GM12878 (cell line): ENCODE measurements around the gene FER1L5. TPM values are rescaled to one million over a fixed set of nuclear protein-coding genes. Genes with fewer than 3 reads are reported as not detected.

Source experiments
- CEBPB ChIP-seq, 2 experiments: fragments of 150-350 bp in 1 of 2; IDR thresholded peaks; 2 replicates each; pipeline ENCODE4 v1.6.1; 2012 to 2014; ENCODE audit warnings: low read depth in 2 of 2, low read length in 2 of 2, borderline replicate concordance in 1 of 2, inconsistent platforms in 1 of 2
- ETV6 ChIP-seq, 2 experiments: fragments of 450-650 bp in 1 of 2; IDR thresholded peaks in 1 of 2; conservative IDR thresholded peaks in 1 of 2; 2 replicates each; pipeline ENCODE4 v1.6.1; 2014; ENCODE audit warnings: antibody characterized with exemption in 1 of 2, borderline replicate concordance in 1 of 2, low read depth in 1 of 2, mild to moderate bottlenecking in 1 of 2, moderate library complexity in 1 of 2
- HCFC1 ChIP-seq: fragments of 150-350 bp; IDR thresholded peaks from 2 replicates; pipeline ENCODE4 v1.6.1; 2014; ENCODE audit warnings: low read length
- IRF5 ChIP-seq: fragments of 450-650 bp; IDR thresholded peaks from 2 replicates; pipeline ENCODE4 v1.6.1; 2017; ENCODE audit warnings: borderline replicate concordance
- JUNB ChIP-seq: IDR thresholded peaks from 2 replicates; pipeline ENCODE4 v1.6.1; 2016; ENCODE audit warnings: antibody characterized with exemption, mild to moderate bottlenecking
- LARP7 ChIP-seq: fragments of 450-650 bp; IDR thresholded peaks from 2 replicates; pipeline ENCODE4 v1.6.1; 2017; ENCODE audit warnings: mild to moderate bottlenecking
- PAX8 ChIP-seq: fragments of 450-650 bp; IDR thresholded peaks from 2 replicates; pipeline ENCODE4 v1.6.1; 2017; ENCODE audit warnings: mild to moderate bottlenecking, moderate library complexity
- POLR2A ChIP-seq: IDR thresholded peaks from 2 replicates; pipeline ENCODE4 v1.6.1; 2011; ENCODE audit warnings: low read depth, mild to moderate bottlenecking, low read length
- RAD51 ChIP-seq: fragments of 450-650 bp; IDR thresholded peaks from 2 replicates; pipeline ENCODE4 v1.6.1; 2016; ENCODE audit warnings: moderate library complexity, mild to moderate bottlenecking, inconsistent platforms
- REST ChIP-seq: IDR thresholded peaks from 2 replicates; pipeline ENCODE4 v1.6.1; 2012; ENCODE audit warnings: mild to moderate bottlenecking, low read depth, low read length
- SPI1 ChIP-seq: IDR thresholded peaks from 2 replicates; pipeline ENCODE4 v1.6.1; 2011; ENCODE audit warnings: low read depth, mild to moderate bottlenecking, low read length, moderate library complexity, borderline replicate concordance; ENCODE audit not compliant: insufficient read depth
- TCF12 ChIP-seq: IDR thresholded peaks from 2 replicates; pipeline ENCODE4 v1.6.1; 2011; ENCODE audit warnings: low read depth, mild to moderate bottlenecking, low read length
- TCF7 ChIP-seq: IDR thresholded peaks from 2 replicates; pipeline ENCODE4 v1.6.1; 2014; ENCODE audit warnings: antibody characterized with exemption, borderline replicate concordance
- ZBTB4 ChIP-seq: fragments of 450-650 bp; formaldehyde crosslinking; IDR thresholded peaks from 2 replicates; pipeline ENCODE4 v1.4.0; 2022; ENCODE audit warnings: mild to moderate bottlenecking, moderate library complexity
- polyA plus RNA-seq, 11 experiments: library from polyadenylated mRNA; depleted of rRNA in 4 of 11; unstranded in 6 of 11; stranded (reverse) in 5 of 11; fragments of >200 nt; fragmentation: Nextera tagmentation in 4 of 11; fragmentation: Illumina TruSeq in 1 of 11; extraction: Ambion mirVana in 4 of 11; extraction: Trizol in 1 of 11; gene quantifications; 1 replicate in 1 of 11; 2 replicates in 10 of 11; pipeline versions ENCODE4 v1.2.1 to v1.2.3, GENCODE V29; 2011 to 2016; ENCODE audit warnings: inconsistent platforms in 2 of 11, missing spikeins in 2 of 11, low read depth in 1 of 11
- total RNA-seq, 4 experiments: library from RNA; depleted of rRNA in 3 of 4; stranded (reverse); fragments of >200 nt in 3 of 4; fragmentation: Illumina TruSeq in 1 of 4; extraction: Trizol in 1 of 4; gene quantifications; 2 replicates each; pipeline versions ENCODE4 v1.2.1 to v1.2.3, GENCODE V29; 2013 to 2021
- TF ChIP-seq, protein P1 (sequence below): fragments of 450-650 bp; IDR thresholded peaks from 2 replicates; pipeline ENCODE4 v1.6.1; 2016; ENCODE audit warnings: mild to moderate bottlenecking
- TF ChIP-seq, protein P2 (sequence below): fragments of 150-350 bp; IDR thresholded peaks from 2 replicates; pipeline ENCODE4 v1.6.1; 2016; ENCODE audit warnings: low read depth, low read length

Gene FER1L5
- total and polyA plus RNA-seq, 10 of the 15 experiments (the other 5 are each of a cell fraction or from before 2014, with no cell fraction given): not detected

GRCh38 chr2:96739633-96740428, 97.3 kb downstream of the FER1L5 start, which contains the start of gene LMAN2L (continued):
- TF ChIP-seq REST (no peak), POLR2A (peak; percentile 85), TCF12 (no peak), HCFC1 (peak; percentile 90), TCF7 (no peak; the same call in 1 of the 2 replicates), RAD51 (peak; percentile 83), IRF5 (no peak), SPI1 (no peak), ETV6 (conservative IDR thresholded peaks at IDR 0.05 in 1 of 2, IDR thresholded peaks at IDR 0.05 in 1 of 2; ENCODE audit: borderline replicate concordance in 1 of 2, low read depth in 1 of 2) (no peak), JUNB (no peak), ZBTB4 (CRISPR knock-in tag) (no peak), LARP7 (no peak; the same call in 1 of the 2 replicates), CEBPB (IDR thresholded peaks at IDR 0.05; ENCODE audit: borderline replicate concordance in 1 of 2, low read depth in 2 of 2, low read length in 2 of 2) (no peak), PAX8 (no peak)
- TF ChIP-seq, protein P1, sequence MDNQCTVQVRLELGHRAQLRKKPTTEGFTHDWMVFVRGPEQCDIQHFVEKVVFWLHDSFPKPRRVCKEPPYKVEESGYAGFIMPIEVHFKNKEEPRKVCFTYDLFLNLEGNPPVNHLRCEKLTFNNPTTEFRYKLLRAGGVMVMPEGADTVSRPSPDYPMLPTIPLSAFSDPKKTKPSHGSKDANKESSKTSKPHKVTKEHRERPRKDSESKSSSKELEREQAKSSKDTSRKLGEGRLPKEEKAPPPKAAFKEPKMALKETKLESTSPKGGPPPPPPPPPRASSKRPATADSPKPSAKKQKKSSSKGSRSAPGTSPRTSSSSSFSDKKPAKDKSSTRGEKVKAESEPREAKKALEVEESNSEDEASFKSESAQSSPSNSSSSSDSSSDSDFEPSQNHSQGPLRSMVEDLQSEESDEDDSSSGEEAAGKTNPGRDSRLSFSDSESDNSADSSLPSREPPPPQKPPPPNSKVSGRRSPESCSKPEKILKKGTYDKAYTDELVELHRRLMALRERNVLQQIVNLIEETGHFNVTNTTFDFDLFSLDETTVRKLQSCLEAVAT: 0 out of 2 replicates have a peak, but pooled peaks have one; percentile 62
- TF ChIP-seq, protein P2, sequence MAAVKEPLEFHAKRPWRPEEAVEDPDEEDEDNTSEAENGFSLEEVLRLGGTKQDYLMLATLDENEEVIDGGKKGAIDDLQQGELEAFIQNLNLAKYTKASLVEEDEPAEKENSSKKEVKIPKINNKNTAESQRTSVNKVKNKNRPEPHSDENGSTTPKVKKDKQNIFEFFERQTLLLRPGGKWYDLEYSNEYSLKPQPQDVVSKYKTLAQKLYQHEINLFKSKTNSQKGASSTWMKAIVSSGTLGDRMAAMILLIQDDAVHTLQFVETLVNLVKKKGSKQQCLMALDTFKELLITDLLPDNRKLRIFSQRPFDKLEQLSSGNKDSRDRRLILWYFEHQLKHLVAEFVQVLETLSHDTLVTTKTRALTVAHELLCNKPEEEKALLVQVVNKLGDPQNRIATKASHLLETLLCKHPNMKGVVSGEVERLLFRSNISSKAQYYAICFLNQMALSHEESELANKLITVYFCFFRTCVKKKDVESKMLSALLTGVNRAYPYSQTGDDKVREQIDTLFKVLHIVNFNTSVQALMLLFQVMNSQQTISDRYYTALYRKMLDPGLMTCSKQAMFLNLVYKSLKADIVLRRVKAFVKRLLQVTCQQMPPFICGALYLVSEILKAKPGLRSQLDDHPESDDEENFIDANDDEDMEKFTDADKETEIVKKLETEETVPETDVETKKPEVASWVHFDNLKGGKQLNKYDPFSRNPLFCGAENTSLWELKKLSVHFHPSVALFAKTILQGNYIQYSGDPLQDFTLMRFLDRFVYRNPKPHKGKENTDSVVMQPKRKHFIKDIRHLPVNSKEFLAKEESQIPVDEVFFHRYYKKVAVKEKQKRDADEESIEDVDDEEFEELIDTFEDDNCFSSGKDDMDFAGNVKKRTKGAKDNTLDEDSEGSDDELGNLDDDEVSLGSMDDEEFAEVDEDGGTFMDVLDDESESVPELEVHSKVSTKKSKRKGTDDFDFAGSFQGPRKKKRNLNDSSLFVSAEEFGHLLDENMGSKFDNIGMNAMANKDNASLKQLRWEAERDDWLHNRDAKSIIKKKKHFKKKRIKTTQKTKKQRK: no peak
